ENCODE data around the gene SLC47A2. TPM values are rescaled to one million over a fixed set of nuclear protein-coding genes. Genes with fewer than 3 reads are reported as not detected.

Gene SLC47A2
- total RNA-seq, 1 donor from 2014 or later = not detected

DNA sequence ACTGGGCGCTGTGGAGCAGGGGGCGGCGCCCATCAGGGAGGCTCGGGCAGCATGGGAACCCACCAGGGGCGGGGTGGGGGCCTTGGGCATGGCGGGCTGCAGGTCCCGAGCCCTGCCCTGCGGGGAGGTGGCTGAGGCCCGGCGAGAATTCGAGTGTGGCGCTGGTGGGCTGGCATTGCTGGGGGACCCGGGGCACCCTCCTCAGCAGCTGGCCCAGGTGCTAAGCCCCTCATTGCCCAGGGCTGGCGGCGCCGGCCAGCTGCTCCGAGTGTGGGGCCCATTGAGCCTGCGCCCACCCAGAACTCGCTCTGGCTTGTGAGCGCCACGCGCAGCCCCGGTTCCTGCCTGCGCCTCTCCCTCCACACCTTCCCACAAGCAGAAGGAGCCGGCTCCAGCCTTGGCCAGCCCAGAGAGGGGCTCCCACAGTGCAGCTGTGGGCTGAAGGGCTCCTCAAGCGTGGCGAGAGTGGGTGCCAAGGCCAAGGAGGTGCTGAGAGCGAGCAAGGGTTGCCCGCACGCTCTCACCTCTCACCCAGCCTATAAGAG is 62.0 kb downstream of the SLC47A2 start:
- TF ChIP-seq, protein P1, sequence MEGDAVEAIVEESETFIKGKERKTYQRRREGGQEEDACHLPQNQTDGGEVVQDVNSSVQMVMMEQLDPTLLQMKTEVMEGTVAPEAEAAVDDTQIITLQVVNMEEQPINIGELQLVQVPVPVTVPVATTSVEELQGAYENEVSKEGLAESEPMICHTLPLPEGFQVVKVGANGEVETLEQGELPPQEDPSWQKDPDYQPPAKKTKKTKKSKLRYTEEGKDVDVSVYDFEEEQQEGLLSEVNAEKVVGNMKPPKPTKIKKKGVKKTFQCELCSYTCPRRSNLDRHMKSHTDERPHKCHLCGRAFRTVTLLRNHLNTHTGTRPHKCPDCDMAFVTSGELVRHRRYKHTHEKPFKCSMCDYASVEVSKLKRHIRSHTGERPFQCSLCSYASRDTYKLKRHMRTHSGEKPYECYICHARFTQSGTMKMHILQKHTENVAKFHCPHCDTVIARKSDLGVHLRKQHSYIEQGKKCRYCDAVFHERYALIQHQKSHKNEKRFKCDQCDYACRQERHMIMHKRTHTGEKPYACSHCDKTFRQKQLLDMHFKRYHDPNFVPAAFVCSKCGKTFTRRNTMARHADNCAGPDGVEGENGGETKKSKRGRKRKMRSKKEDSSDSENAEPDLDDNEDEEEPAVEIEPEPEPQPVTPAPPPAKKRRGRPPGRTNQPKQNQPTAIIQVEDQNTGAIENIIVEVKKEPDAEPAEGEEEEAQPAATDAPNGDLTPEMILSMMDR (conservative IDR thresholded peaks at IDR 0.05; ENCODE audit: low read depth, low read length) = no peak
- no peak overlapping the region for H3K4me3 ChIP-seq (ENCODE audit: low read depth, low read length)
- DNase-seq (ENCODE audit: low read depth) = no peak

DNA sequence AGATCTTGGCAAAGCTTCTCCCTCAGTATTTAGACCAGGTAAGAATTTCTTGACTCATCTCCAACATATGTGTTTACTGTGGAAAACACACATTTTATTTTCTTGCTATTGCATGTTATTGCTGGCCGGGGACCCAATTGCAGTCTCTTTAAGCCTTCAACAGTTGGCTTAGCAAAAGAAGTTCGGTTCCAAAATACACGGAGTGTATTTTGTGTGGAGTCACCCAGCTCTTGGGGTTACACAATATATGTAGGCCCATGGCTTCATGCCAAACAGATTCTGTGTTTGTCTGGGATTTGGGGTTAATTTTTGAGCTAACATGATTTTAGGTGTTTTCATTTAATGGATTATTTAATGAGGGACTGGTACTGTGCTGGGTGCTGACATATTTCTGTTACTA is 63.8 kb downstream of the SLC47A2 start:
- TF ChIP-seq, protein P1 (conservative IDR thresholded peaks at IDR 0.05; ENCODE audit: low read depth, low read length) = no peak
- no peak for DNase-seq (ENCODE audit: low read depth)
- H3K4me3 ChIP-seq (ENCODE audit: low read depth, low read length) = no peak overlapping the region

DNA sequence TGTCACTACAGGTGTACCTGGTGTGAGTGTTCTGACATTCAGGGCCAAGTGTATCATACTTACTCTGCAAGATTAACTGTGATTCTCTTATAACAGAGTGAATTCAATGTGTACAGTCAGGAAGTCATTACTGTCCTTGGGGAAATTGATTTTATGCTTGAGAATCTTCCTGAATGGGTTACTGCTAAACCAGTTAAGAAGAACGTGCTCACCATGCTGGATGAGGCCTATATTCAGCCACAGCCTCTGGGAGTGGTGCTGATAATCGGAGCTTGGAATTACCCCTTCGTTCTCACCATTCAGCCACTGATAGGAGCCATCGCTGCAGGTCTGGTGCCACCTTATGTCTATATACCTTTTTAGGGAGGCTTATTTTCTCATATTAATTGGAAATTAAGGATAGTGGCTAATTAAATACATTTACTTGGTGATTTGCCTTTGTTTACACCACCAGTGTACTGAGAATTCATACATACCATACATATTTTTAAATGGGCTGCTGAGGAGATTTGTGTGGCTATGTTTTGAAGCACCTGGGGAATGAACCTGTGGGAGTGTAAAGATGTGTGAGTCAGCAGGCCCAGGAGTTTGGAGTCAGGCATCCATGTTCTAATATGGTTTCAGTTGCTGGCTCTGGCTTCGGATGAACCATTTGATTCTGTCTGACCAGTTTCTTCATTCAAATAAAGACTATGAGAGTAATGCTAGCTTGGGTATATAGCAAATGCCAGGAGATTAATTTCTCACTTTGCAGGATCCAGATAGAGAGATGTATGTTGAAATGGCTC is 64.7 kb downstream of the SLC47A2 start:
- H3K4me3 ChIP-seq (ENCODE audit: low read depth, low read length) = no peak overlapping the region
- no peak for DNase-seq (ENCODE audit: low read depth)
- TF ChIP-seq, protein P1 (conservative IDR thresholded peaks at IDR 0.05; ENCODE audit: low read depth, low read length) = no peak

DNA sequence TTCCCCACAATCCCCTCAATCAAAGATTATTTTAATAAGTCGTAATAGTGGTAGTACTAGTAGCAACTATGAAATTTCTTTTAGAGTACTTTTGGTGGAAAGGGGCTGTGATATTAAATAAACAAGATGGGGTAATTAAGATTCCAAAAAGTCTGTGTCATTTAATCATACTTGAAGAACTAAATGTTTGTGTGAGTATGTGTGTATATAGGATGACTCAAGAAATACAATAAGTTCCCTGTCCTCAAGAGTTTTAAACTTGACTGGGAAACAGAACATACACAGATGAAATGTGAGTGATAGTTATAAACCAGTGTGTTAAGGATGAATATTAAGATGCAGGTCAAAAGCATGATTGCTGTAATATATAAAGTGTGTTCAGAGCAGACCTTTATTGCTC is 65.6 kb downstream of the SLC47A2 start:
- no peak for DNase-seq (ENCODE audit: low read depth)
- TF ChIP-seq, protein P1 (conservative IDR thresholded peaks at IDR 0.05; ENCODE audit: low read depth, low read length) = no peak
- peak overlapping the region; percentile 4 for H3K4me3 ChIP-seq (ENCODE audit: low read depth, low read length)

DNA sequence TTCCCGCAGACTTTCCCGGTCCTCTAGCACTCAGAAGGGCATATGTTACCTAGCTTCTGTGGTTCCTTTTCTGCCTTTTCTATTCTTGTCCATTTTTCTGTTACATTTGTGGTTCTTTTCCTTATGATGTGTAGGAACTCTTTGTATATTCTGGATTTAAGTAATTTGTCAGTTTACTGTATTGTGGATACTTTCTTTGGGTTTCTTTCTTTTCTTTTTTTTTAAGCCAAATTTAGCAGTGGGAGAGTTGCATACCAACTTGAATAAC is 67.2 kb downstream of the SLC47A2 start:
- TF ChIP-seq, protein P1 (conservative IDR thresholded peaks at IDR 0.05; ENCODE audit: low read depth, low read length) = no peak
- peak overlapping the region; percentile 76 for H3K4me3 ChIP-seq (ENCODE audit: low read depth, low read length)
- DNase-seq (ENCODE audit: low read depth) = no peak

DNA sequence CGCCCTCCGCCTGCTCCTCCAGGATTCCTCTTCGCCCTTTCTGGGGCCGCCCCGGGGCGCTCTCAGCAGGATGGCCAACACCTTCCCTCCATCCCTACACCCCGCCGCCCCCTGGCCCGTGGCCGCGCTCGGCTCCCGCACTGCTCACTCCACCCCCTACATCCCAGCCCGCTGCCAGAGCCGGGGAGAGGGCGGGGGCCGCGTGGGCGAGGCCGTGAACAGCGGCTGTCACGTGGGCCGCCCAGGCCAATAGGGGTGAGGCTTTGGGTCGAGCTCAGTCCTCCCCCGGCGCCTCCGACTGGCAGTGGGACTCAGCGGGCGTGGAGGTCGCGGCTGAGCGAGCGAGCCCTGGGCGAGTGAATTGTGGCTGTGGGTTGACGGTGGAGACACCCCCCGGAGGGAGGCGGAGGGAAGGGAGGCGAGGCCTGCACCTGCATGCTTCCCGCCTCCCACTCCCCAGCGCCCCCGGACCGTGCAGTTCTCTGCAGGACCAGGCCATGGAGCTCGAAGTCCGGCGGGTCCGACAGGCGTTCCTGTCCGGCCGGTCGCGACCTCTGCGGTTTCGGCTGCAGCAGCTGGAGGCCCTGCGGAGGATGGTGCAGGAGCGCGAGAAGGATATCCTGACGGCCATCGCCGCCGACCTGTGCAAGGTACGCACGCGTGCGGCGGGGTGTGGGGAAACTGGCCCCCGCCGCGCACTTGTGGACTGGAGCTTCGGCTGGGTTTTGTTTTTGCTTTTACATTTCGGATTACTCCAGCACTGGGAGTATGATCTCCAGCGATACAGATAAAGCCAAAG is 67.7 kb downstream of the SLC47A2 start, which contains the start of gene ALDH3A2:
Gene ALDH3A2, plus strand, starts transcription at position 277 of the 799 bp plus-strand sequence. Its CDS starts 221 bp downstream, at position 498.
- DNase-seq (ENCODE audit: low read depth) = no peak
- TF ChIP-seq, protein P1 (conservative IDR thresholded peaks at IDR 0.05; ENCODE audit: low read depth, low read length) = peak; percentile 36
- peak within 1 kb of the TSS; percentile 76 for H3K4me3 ChIP-seq (ENCODE audit: low read depth, low read length)

All from epithelial cell of proximal tubule (primary cell).